Neuronal stem cell (in vitro differentiated cells): ENCODE results near the gene FBXL19.

Experiments used
- DNase-seq: peaks from one replicate; pipeline ENCODE4 v3.0.0-alpha.2; 2013; ENCODE audit warnings: low spot score
- H2AFZ ChIP-seq: one replicate; pipeline ENCODE4 v1.6.1; 2013; ENCODE audit warnings: mild to moderate bottlenecking, low read length, inconsistent platforms
- H2AK5ac ChIP-seq: 2 replicates; pipeline ENCODE4 v1.6.1; 2013; ENCODE audit warnings: low read depth, mild to moderate bottlenecking, inconsistent platforms, low read length, moderate library complexity, mixed read lengths
- H2BK120ac ChIP-seq: 2 replicates; pipeline ENCODE4 v1.6.1; 2013; ENCODE audit warnings: low read depth, mild to moderate bottlenecking, inconsistent platforms, low read length, moderate library complexity, mixed read lengths
- H2BK12ac ChIP-seq: one replicate; pipeline ENCODE4 v1.6.1; 2013; ENCODE audit warnings: low read length, inconsistent platforms
- H2BK15ac ChIP-seq: 2 replicates; pipeline ENCODE4 v1.6.1; 2013; ENCODE audit warnings: mild to moderate bottlenecking, low read length, inconsistent platforms, mixed read lengths
- H2BK5ac ChIP-seq: one replicate; pipeline ENCODE4 v1.6.1; 2013; ENCODE audit warnings: inconsistent platforms, mild to moderate bottlenecking, low read length, moderate library complexity
- H3K14ac ChIP-seq: one replicate; pipeline ENCODE4 v1.6.1; 2013; ENCODE audit warnings: low read length, inconsistent platforms
- H3K18ac ChIP-seq: 2 replicates; pipeline ENCODE4 v1.6.1; 2013; ENCODE audit warnings: low read length, inconsistent platforms
- H3K23ac ChIP-seq: 2 replicates; pipeline ENCODE4 v1.6.1; 2013; ENCODE audit warnings: low read depth, mild to moderate bottlenecking, mixed read lengths, low read length, inconsistent platforms; ENCODE audit not compliant: poor library complexity
- H3K27ac ChIP-seq: replicated peaks from 3 replicates; pipeline ENCODE4 v1.5.1; 2013; ENCODE audit warnings: low read length, inconsistent platforms
- H3K27me3 ChIP-seq, 3 experiments: 2 replicates each; pipeline ENCODE4 v1.6.1; 2013; ENCODE audit warnings: low read length in 3 of 3, mild to moderate bottlenecking in 2 of 3, inconsistent platforms in 1 of 3, low read depth in 1 of 3, mixed read lengths in 1 of 3, moderate library complexity in 1 of 3; ENCODE audit not compliant: control insufficient read depth in 3 of 3, insufficient read depth in 3 of 3
- H3K36me3 ChIP-seq, 2 donors: replicated peaks in 1 of 2; 2 replicates each; pipeline ENCODE4 v1.6.1; 2013; ENCODE audit warnings: low read length in 2 of 2; ENCODE audit not compliant: control insufficient read depth in 2 of 2, insufficient read depth in 2 of 2
- H3K4ac ChIP-seq: 2 replicates; pipeline ENCODE4 v1.6.1; 2013; ENCODE audit warnings: inconsistent platforms, mild to moderate bottlenecking, low read length, moderate library complexity
- H3K4me1 ChIP-seq, 2 donors: 1 replicate in 1 of 2; 2 replicates in 1 of 2; pipeline ENCODE4 v1.6.1; 2013; ENCODE audit warnings: low read length in 2 of 2, low read depth in 1 of 2; ENCODE audit not compliant: control insufficient read depth in 2 of 2, insufficient read depth in 1 of 2
- H3K4me2 ChIP-seq: one replicate; pipeline ENCODE4 v1.6.1; 2013; ENCODE audit warnings: mild to moderate bottlenecking, low read length, inconsistent platforms; ENCODE audit not compliant: insufficient read depth, poor library complexity, severe bottlenecking
- H3K4me3 ChIP-seq, 2 donors: 2 replicates each; pipeline ENCODE4 v1.5.1; 2013; ENCODE audit warnings: low read length in 2 of 2, mild to moderate bottlenecking in 2 of 2, inconsistent platforms in 1 of 2, moderate library complexity in 1 of 2
- H3K79me1 ChIP-seq: one replicate; pipeline ENCODE4 v1.6.1; 2013; ENCODE audit warnings: low read depth, mild to moderate bottlenecking, inconsistent platforms, low read length, moderate library complexity
- H3K9ac ChIP-seq: one replicate; pipeline ENCODE4 v1.6.1; 2013; ENCODE audit warnings: mild to moderate bottlenecking, low read depth, low read length, inconsistent platforms; ENCODE audit not compliant: poor library complexity
- H3K9me3 ChIP-seq, 2 donors: replicated peaks in 1 of 2; 2 replicates each; pipeline versions ENCODE3 to v1.6.1; 2013; ENCODE audit warnings: low read length in 2 of 2, mild to moderate bottlenecking in 2 of 2, inconsistent platforms in 1 of 2, low read depth in 1 of 2, mixed read lengths in 1 of 2, moderate library complexity in 1 of 2; ENCODE audit not compliant: control insufficient read depth in 2 of 2, insufficient read depth in 1 of 2
- H4K8ac ChIP-seq: one replicate; pipeline ENCODE4 v1.6.1; 2013; ENCODE audit warnings: low read depth, mild to moderate bottlenecking, inconsistent platforms, low read length, moderate library complexity
- H4K91ac ChIP-seq: one replicate; pipeline ENCODE4 v1.6.1; 2013; ENCODE audit warnings: low read length, low read depth, mild to moderate bottlenecking, inconsistent platforms; ENCODE audit not compliant: poor library complexity
- WGBS, 2 donors: extraction: QIAGEN DNeasy Blood & Tissue Kit; methylation state at CpG; one replicate each; pipeline ENCODE4 v1.1.7; 2013; ENCODE audit warnings: missing lambda C conversion rate in 2 of 2, mixed read lengths in 1 of 2; ENCODE audit not compliant: insufficient read length in 2 of 2, insufficient replicate concordance in 1 of 2; ENCODE audit errors: extremely low coverage in 2 of 2; 5-methylcytosine and 5-hydroxymethylcytosine counted together

The FBXL19 gene

DNA sequence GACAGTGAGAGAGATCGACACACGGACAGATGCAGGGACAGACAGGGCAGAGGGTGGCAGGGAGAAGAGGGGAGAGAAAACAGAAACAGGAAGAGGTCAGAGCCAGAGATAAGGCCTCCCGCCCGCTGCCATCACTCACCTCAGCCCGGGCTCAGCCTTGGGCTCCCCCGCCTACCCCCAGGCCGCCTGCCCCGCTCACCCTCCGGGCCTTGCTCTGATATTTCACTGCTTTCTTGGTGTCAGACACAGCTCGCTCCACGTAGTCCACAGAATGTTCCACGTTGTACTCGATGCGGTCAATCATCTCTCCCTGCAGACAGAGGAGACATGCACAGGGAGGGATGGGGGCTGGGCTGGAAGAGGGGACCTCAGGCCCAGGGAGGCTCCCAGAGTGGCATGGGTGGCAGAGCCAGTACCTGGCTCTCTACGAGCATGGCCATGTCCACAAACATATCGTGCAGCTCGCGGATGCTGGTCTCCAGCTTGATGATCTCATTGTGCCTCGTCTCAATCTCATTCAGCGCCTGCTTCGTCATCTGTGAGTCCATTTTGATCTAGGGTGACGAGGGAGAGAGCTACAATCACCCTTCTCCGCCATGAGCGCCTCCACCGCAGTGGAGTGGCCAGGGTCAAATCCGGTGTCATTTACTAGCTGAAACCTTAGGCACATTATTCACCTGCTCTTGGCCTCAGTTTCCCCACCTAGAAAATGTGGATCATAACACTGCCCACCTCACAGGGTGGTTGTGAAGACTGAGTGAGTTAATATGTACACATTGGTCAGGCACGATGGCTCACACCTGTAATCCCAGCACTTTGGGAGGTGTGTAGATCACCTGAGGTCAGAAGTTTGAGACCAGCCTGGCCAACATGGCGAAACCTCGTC, 69.8 kb downstream of the FBXL19 start:
- Histone ChIP-seq H3K9ac (no peak overlapping the region), H2BK12ac (no peak overlapping the region), H4K8ac (no peak overlapping the region), H3K14ac (no peak overlapping the region), H2BK15ac (no peak overlapping the region), H3K4me3 (no peak overlapping the region), H2BK120ac (no peak overlapping the region), H3K79me1 (no peaks in the 10 kb centered on the region), H3K27ac (no peak overlapping the region), H3K23ac (peak overlapping the region; percentile 1), H4K91ac (no peak overlapping the region), H3K27me3 (peaks cover 0 to 16% (median 0%) of the 10 kb centered on the region in 3 experiments), H2AFZ (no peak overlapping the region), H3K9me3 (no peaks in the 10 kb centered on the region), H2BK5ac (peak overlapping the region; percentile 24), H3K4me2 (no peak overlapping the region), H3K4ac (no peak overlapping the region), H2AK5ac (no peak overlapping the region), H3K4me1 (peaks cover 0 to 11% of the 10 kb centered on the region in 2 donors), H3K18ac (no peak overlapping the region), H3K36me3 (peaks cover 0 to 6% of the 10 kb centered on the region in 2 donors)
- no peak for DNase-seq
- no CpG with 5 or more reads among the region's 29 CpGs for WGBS, 2 donors

DNA sequence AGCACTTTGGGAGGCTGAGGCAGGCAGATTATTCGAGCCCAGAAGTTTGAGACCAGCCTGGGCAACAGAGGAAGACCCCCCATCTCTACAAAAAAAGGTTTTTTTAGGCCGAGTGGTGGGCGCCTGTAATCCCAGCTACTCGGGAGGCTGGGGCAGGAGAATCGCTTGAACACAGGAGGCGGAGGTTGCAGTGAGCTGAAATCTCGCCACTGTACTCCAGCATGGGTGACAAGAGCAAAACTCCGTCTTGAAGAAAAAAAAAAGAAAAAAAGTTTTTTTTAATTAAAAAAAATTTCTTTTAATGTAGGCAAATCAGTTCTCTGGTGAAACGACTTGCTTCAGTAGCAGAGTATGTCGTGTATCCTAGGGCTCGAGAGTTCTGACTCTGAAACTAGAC, 72.6 kb downstream of the FBXL19 start:
- Histone ChIP-seq H3K27ac (no peak overlapping the region), H2BK12ac (no peak overlapping the region), H3K4me1 (peaks cover 0 to 11% of the 10 kb centered on the region in 2 donors), H4K8ac (no peak overlapping the region), H3K14ac (no peak overlapping the region), H2BK15ac (no peak overlapping the region), H3K27me3 (peaks cover 0 to 16% (median 0%) of the 10 kb centered on the region in 3 experiments), H3K4me2 (no peak overlapping the region), H3K79me1 (no peaks in the 10 kb centered on the region), H3K36me3 (peaks cover 3 to 6% of the 10 kb centered on the region in 2 donors), H3K9ac (no peak overlapping the region), H2AFZ (no peak overlapping the region), H3K4ac (no peak overlapping the region), H4K91ac (no peak overlapping the region), H3K18ac (no peak overlapping the region), H3K4me3 (no peak overlapping the region), H2BK5ac (no peak overlapping the region), H2AK5ac (no peak overlapping the region), H3K23ac (no peak overlapping the region), H3K9me3 (no peaks in the 10 kb centered on the region), H2BK120ac (no peak overlapping the region)
- WGBS, 2 donors: no CpG with 5 or more reads among the region's 11 CpGs
- no peak for DNase-seq

DNA sequence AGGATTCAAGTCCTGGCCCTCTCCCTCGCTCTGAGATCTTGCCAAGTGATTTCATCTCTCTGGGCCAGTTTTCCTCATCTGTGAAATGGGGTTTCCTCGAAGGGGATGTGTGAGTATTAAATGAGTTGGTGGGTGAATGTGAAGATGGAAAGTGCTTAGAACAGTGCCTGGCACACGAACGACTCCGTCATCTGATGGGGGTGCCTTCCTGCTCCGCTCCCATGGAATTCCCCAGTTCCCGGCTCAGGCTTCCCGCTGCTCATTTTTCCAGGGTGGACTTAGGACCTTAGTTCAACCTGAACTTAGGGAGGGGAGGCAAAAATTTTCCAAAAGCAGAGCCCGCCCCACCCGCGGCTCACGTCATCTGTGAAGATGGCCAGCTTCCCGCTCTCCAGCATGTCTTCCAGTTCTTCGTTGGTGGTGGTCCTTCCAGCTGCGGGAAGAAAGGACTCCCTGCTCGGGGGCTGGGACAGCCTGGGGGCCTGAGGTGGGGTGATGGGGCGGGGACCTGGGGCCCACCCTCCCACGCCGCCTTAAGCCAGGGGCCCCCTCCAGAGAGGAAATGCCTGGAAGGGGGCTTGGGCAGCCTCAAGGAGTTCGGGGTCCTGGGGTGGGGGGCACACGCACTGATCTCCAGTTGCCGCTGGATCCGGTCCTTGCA, 73.1 kb downstream of the FBXL19 start:
- Histone ChIP-seq H2BK15ac (peak overlapping the region; percentile 30), H3K27ac (no peak overlapping the region), H3K4me1 (peaks cover 0 to 11% of the 10 kb centered on the region in 2 donors), H2BK120ac (no peak overlapping the region), H3K4me2 (peak overlapping the region; percentile 98), H3K9ac (peak overlapping the region; percentile 78), H3K36me3 (peaks cover 2 to 5% of the 10 kb centered on the region in 2 donors), H3K79me1 (no peaks in the 10 kb centered on the region), H2BK5ac (no peak overlapping the region), H2AFZ (no peak overlapping the region), H4K91ac (no peak overlapping the region), H3K18ac (peak overlapping the region; percentile 32), H3K9me3 (no peaks in the 10 kb centered on the region), H3K4me3 (peak overlapping the region in 1 of 2 donors; percentile 72), H3K27me3 (peaks cover 0 to 16% (median 0%) of the 10 kb centered on the region in 3 experiments), H3K23ac (peak overlapping the region; percentile 53), H3K14ac (peak overlapping the region; percentile 98), H3K4ac (no peak overlapping the region), H4K8ac (no peak overlapping the region), H2BK12ac (no peak overlapping the region), H2AK5ac (peak overlapping the region; percentile 67)
- no peak for DNase-seq
- no CpG with 5 or more reads among the region's 23 CpGs for WGBS, 2 donors
